DOHH2 (cell line): ENCODE measurements around the gene TXNDC5.

Source experiments
- H3F3A ChIP-seq: fragments of 200-600 bp; sonication (generic), shearing (Covaris generic); 2 replicates; pipeline ENCODE4 v1.6.0; 2016; ENCODE audit warnings: antibody characterized with exemption, mild to moderate bottlenecking; ENCODE audit not compliant: control insufficient read depth, insufficient read depth
- H3K27ac ChIP-seq: fragments of 200-600 bp; sonication (generic); 2 replicates; pipeline ENCODE4 v1.5.1; 2014; ENCODE audit warnings: low read depth, mild to moderate bottlenecking, low read length, moderate library complexity
- H3K27me3 ChIP-seq: fragments of 200-600 bp; sonication (generic); 2 replicates; pipeline ENCODE4 v1.6.1; 2014; ENCODE audit warnings: mild to moderate bottlenecking, low read length, mixed read lengths; ENCODE audit not compliant: control insufficient read depth
- H3K36me3 ChIP-seq: fragments of 200-600 bp; sonication (generic); 2 replicates; pipeline ENCODE4 v1.6.1; 2014; ENCODE audit warnings: mild to moderate bottlenecking, low read length, moderate library complexity, mixed read lengths; ENCODE audit not compliant: control insufficient read depth
- H3K4me1 ChIP-seq: fragments of 200-600 bp; sonication (generic); 2 replicates; pipeline ENCODE4 v1.6.1; 2014; ENCODE audit warnings: mild to moderate bottlenecking, low read length, mixed read lengths; ENCODE audit not compliant: control insufficient read depth
- H3K4me2 ChIP-seq: fragments of 200-600 bp; sonication (generic); 2 replicates; pipeline ENCODE4 v1.6.0; 2014; ENCODE audit warnings: mild to moderate bottlenecking, low read length, moderate library complexity
- H3K4me3 ChIP-seq: fragments of 200-600 bp; sonication (generic); 2 replicates; pipeline ENCODE4 v1.5.1; 2014; ENCODE audit warnings: mild to moderate bottlenecking, low read length, mixed read lengths
- H3K79me2 ChIP-seq: fragments of 200-600 bp; sonication (generic); 2 replicates; pipeline ENCODE4 v1.6.1; 2014; ENCODE audit warnings: mild to moderate bottlenecking, low read length, mixed read lengths; ENCODE audit not compliant: control insufficient read depth
- H3K9me2 ChIP-seq: fragments of 200-600 bp; sonication (generic); replicated peaks from 2 replicates; pipeline ENCODE4 v1.6.1; 2014; ENCODE audit warnings: mild to moderate bottlenecking, low read length, mixed read lengths; ENCODE audit not compliant: control insufficient read depth
- H3K9me3 ChIP-seq: fragments of 200-600 bp; sonication (generic); 2 replicates; pipeline ENCODE4 v1.6.1; 2014; ENCODE audit warnings: antibody characterized with exemption, low read length, mixed read lengths; ENCODE audit not compliant: control insufficient read depth, insufficient read depth
- H4K20me1 ChIP-seq: fragments of 200-600 bp; sonication (generic); 2 replicates; pipeline ENCODE4 v1.6.0; 2014; ENCODE audit warnings: low read depth, mild to moderate bottlenecking, antibody characterized with exemption, low read length, moderate library complexity; ENCODE audit not compliant: control insufficient read depth, insufficient read depth
- EZH2phosphoT487 ChIP-seq: fragments of 200-600 bp; sonication (generic); IDR thresholded peaks from 2 replicates; pipeline ENCODE4 v1.6.1; 2017; ENCODE audit warnings: borderline replicate concordance, mild to moderate bottlenecking, antibody characterized with exemption, low read length, moderate library complexity, mixed read lengths
- TF ChIP-seq, protein P1 (sequence below): fragments of 200-600 bp; sonication (generic); IDR thresholded peaks from one replicate; pipeline ENCODE4 v1.5.1; 2014; ENCODE audit warnings: antibody characterized with exemption, mild to moderate bottlenecking, low read depth, low read length; ENCODE audit not compliant: poor library complexity, severe bottlenecking

TXNDC5 gene

DNA sequence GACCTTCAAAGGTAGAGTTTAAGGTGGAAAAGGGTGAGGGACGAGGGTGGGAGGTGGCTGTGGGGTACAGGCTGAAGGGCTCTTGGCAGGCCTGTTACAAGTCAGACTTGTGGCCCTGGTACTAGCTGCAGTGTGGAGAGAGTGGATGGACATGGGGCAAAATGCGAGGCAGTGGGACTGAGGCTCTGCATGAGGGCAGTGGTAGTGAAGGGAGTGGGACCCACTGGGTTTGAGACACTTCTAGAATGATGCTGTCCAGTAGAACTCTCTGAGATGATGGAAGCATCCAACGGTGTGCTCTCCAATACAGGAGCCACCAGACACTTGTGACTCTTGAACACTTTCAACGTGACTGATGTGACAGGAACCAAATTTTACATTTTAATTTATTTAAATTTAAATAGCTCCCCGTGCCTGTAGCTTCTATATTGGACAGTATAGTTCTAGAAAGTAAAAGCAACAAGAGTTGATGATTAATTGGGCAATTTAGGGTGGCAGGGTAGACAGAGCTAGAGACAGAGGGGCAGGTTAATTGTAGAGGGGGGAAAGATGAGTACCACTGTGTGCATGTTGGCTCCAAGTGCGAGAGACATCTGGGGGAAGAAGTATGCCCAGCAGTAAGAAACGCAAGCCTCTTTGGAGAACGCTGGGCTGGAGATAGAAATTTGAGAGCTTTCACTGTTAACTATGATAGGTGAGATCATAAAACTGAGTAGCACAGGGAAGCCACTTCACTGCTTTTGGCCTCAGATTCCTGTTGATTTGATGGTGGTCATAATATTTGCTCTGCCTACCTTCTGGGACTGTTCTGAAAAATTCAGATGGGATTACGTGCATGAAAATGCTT, 77.5 kb downstream of the TXNDC5 start:
- TF ChIP-seq, protein P1, sequence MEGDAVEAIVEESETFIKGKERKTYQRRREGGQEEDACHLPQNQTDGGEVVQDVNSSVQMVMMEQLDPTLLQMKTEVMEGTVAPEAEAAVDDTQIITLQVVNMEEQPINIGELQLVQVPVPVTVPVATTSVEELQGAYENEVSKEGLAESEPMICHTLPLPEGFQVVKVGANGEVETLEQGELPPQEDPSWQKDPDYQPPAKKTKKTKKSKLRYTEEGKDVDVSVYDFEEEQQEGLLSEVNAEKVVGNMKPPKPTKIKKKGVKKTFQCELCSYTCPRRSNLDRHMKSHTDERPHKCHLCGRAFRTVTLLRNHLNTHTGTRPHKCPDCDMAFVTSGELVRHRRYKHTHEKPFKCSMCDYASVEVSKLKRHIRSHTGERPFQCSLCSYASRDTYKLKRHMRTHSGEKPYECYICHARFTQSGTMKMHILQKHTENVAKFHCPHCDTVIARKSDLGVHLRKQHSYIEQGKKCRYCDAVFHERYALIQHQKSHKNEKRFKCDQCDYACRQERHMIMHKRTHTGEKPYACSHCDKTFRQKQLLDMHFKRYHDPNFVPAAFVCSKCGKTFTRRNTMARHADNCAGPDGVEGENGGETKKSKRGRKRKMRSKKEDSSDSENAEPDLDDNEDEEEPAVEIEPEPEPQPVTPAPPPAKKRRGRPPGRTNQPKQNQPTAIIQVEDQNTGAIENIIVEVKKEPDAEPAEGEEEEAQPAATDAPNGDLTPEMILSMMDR = no peak
- no peak for TF ChIP-seq EZH2phosphoT487
- no peaks in the 10 kb centered on the region for H3K27me3 ChIP-seq

More for the DNA sequence above, 77.5 kb downstream of the TXNDC5 start:
- no peaks in the 10 kb centered on the region for H3K9me2 ChIP-seq
- no peak overlapping the region for H3K27ac ChIP-seq
- H3K79me2 ChIP-seq = no peaks in the 10 kb centered on the region
- H3K4me1 ChIP-seq = no peaks in the 10 kb centered on the region
- no peaks in the 10 kb centered on the region for H3K9me3 ChIP-seq
- no peaks in the 10 kb centered on the region for H3F3A ChIP-seq
- H3K4me3 ChIP-seq = no peak overlapping the region
- no peaks in the 10 kb centered on the region for H3K36me3 ChIP-seq
- no peaks in the 10 kb centered on the region for H4K20me1 ChIP-seq
- H3K4me2 ChIP-seq = no peak overlapping the region
